Brain microvascular endothelial cell (primary cell): ENCODE results near the gene TLL1.

Experiments used
- DNase-seq: peaks from one replicate; pipeline ENCODE4 v3.0.0-alpha.2; 2020
- H3K27ac ChIP-seq: fragments of 250-450 bp; sonication (Bioruptor Pico); 2 replicates; pipeline ENCODE4 v1.5.1; 2020; ENCODE audit warnings: mild to moderate bottlenecking, moderate library complexity
- H3K27me3 ChIP-seq: fragments of 250-450 bp; sonication (Bioruptor Pico); replicated peaks from 2 replicates; pipeline ENCODE4 v1.5.1; 2020; ENCODE audit warnings: mild to moderate bottlenecking
- H3K36me3 ChIP-seq: fragments of 250-450 bp; sonication (Bioruptor Pico); replicated peaks from 2 replicates; pipeline ENCODE4 v1.5.1; 2020; ENCODE audit warnings: mild to moderate bottlenecking
- H3K4me3 ChIP-seq: 2 replicates; pipeline ENCODE4 v1.5.1; 2011; ENCODE audit warnings: low read depth, mild to moderate bottlenecking, control low read depth, low read length, moderate library complexity
- in situ Hi-C: cut with HindIII; loops from 2 replicates; pipeline ENCODE4 v1.10.0; 2017; ENCODE audit warnings: low sequenced_read_pairs, low pct_ligation_motif_present
- TF ChIP-seq, protein P1 (sequence below): IDR thresholded peaks from 2 replicates; pipeline ENCODE4 v1.5.1; 2011; ENCODE audit warnings: low read depth, mild to moderate bottlenecking, moderate library complexity, low read length, control low read depth, inconsistent platforms; ENCODE audit errors: missing control alignments

Gene TLL1

GRCh38 chr4:166092797-166093290 is 219.8 kb downstream of the TLL1 start:
- in situ Hi-C loops, result loop anchor here (25.0 kb wide), 1 partner anchor 556 kb away; no protein-coding TSS in a partner anchor
- no peaks in the 10 kb centered on the region for H3K36me3 ChIP-seq
- DNase-seq, result no peak
- H3K4me3 ChIP-seq, result no peak overlapping the region
- no peak overlapping the region for H3K27ac ChIP-seq
- TF ChIP-seq, protein P1, sequence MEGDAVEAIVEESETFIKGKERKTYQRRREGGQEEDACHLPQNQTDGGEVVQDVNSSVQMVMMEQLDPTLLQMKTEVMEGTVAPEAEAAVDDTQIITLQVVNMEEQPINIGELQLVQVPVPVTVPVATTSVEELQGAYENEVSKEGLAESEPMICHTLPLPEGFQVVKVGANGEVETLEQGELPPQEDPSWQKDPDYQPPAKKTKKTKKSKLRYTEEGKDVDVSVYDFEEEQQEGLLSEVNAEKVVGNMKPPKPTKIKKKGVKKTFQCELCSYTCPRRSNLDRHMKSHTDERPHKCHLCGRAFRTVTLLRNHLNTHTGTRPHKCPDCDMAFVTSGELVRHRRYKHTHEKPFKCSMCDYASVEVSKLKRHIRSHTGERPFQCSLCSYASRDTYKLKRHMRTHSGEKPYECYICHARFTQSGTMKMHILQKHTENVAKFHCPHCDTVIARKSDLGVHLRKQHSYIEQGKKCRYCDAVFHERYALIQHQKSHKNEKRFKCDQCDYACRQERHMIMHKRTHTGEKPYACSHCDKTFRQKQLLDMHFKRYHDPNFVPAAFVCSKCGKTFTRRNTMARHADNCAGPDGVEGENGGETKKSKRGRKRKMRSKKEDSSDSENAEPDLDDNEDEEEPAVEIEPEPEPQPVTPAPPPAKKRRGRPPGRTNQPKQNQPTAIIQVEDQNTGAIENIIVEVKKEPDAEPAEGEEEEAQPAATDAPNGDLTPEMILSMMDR, result no peak
- no peaks in the 10 kb centered on the region for H3K27me3 ChIP-seq

DNA sequence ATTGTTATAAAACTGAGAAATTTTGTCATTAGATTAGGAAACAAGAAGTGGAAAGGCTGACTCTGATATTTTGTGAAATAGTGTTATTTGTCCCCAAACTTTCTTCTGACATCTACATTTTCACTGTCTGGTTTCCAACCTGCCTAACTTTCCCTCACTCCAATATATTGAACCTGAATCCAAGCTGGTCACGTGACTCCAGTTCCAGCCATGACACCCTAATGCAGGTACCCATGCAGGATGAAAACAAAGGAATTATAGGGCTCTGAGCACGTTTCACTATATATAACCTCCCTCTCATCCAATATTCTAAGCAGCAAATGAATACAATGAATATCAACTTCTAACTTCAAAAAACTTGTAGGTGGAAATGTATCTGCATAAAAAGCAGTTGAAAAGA is 231.6 kb downstream of the TLL1 start:
- TF ChIP-seq, protein P1, result no peak

GRCh38 chr4:166121897-166122296 is 248.9 kb downstream of the TLL1 start:
- in situ Hi-C loops, result no loop called here
- H3K27me3 ChIP-seq, result no peaks in the 10 kb centered on the region
- TF ChIP-seq, protein P1, result no peak
- no peak overlapping the region for H3K27ac ChIP-seq
- no peaks in the 10 kb centered on the region for H3K36me3 ChIP-seq
- H3K4me3 ChIP-seq, result no peak overlapping the region
- DNase-seq, result no peak

More for the DNA sequence above, 231.6 kb downstream of the TLL1 start:
- Histone ChIP-seq H3K36me3 (no peaks in the 10 kb centered on the region), H3K27me3 (no peaks in the 10 kb centered on the region), H3K4me3 (no peak overlapping the region), H3K27ac (no peak overlapping the region)
- DNase-seq, result no peak
- in situ Hi-C loops, result no loop called here

- Histone ChIP-seq H3K27me3 (no peaks in the 10 kb centered on the region), H3K36me3 (no peaks in the 10 kb centered on the region), H3K4me3 (no peak overlapping the region), H3K27ac (no peak overlapping the region)
- TF ChIP-seq, protein P1, result no peak
- DNase-seq, result no peak
- in situ Hi-C loops, result no loop called here
Measured at GRCh38 chr4:166123546-166123945, 250.5 kb downstream of the TLL1 start.

DNA sequence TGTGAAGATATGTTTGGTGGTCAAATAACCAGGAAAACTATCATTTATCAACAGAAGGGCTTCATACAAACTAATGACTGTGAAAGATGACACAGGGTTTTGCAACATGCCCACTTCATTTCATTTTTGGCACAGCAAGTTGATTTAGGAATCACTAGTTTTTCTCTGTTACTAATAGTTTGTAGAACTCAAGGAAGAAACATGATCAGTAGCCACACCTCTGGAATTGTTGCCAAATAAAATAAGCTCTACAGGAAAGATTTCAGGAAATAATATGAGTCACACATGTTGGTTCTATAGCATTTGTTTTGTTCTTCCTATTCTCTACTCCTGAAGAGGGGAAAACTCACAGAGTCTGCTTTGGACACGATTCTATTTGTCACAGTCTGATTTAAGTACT is 255.4 kb downstream of the TLL1 start:
- in situ Hi-C loops, result no loop called here
- H3K27me3 ChIP-seq, result no peaks in the 10 kb centered on the region
- H3K4me3 ChIP-seq, result no peak overlapping the region
- peak; percentile 3 for DNase-seq
- no peak overlapping the region for H3K27ac ChIP-seq
- TF ChIP-seq, protein P1, result no peak
- H3K36me3 ChIP-seq, result no peaks in the 10 kb centered on the region

DNA sequence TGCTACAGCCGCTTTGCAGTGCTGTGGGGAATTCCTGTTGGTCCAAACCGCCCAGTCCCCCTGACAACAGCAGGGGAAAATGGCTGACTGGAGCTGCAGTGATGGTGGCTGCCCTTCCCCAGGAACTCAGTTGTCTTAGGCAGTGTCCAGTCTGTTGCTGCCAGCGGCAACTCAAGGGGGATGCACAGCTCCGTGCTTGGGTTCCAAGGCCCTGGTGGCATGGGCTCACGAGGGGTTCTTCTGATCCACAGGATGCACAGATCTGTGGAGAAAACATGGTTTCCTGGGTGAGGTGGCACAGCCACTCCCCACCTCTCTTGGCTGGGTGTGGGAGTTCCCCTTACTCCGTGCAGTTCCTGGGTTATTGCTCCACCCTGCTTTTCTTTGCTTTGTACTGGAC is 261.2 kb downstream of the TLL1 start:
- DNase-seq, result no peak
- Histone ChIP-seq H3K4me3 (no peak overlapping the region), H3K27ac (no peak overlapping the region), H3K36me3 (no peaks in the 10 kb centered on the region), H3K27me3 (no peaks in the 10 kb centered on the region)
- TF ChIP-seq, protein P1, result no peak
- in situ Hi-C loops, result no loop called here
